Measurements from ENCODE around the gene CPB1. TPM values are rescaled to one million over a fixed set of nuclear protein-coding genes. Genes with fewer than 3 reads are reported as not detected.
"Not testable (repeated sequence)": the region's sequence is repeated elsewhere in the genome, so short reads cannot be mapped to it uniquely, and the experiment has no call there.

The CPB1 gene
- not detected for polyA plus RNA-seq

DNA sequence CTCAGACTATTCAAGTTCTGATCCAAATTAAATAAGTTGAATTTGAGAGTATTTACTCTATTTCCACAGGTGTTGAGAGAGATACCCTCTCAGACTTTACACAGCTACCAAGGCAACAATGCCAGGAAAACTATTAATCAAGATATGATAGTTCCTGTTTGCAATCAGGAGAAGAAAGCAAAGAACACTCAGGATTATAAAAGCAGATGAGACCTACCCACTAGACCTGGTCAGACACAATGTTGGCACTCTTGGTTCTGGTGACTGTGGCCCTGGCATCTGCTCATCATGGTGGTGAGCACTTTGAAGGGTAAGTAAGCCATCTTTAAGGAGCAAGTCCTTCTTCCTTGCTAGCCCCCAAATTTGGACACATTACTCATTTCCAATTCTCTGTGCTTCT, at the start of gene CPB1:
Gene CPB1 (plus strand): TSS at position 227 of the 400 bp plus-strand sequence. CDS start 13 bp downstream, at position 240.
- H3K9me3 Mint-ChIP-seq: peaks cover 0 to 6% (median 0%) of the 10 kb centered on the region in 6 donors
- DNase-seq: no peak
- H3K27me3 Mint-ChIP-seq (ENCODE audit: low read depth in 3 of 3): peaks cover 0 to 10% (median 1%) of the 10 kb centered on the region in 3 donors
- H3K36me3 Mint-ChIP-seq: no peaks in the 10 kb centered on the region
- no peak within 1 kb of the TSS for H3K4me3 Mint-ChIP-seq
- no peaks in the 10 kb centered on the region for H3K4me1 Mint-ChIP-seq
- H3K27ac Mint-ChIP-seq: no peak within 1 kb of the TSS

DNA sequence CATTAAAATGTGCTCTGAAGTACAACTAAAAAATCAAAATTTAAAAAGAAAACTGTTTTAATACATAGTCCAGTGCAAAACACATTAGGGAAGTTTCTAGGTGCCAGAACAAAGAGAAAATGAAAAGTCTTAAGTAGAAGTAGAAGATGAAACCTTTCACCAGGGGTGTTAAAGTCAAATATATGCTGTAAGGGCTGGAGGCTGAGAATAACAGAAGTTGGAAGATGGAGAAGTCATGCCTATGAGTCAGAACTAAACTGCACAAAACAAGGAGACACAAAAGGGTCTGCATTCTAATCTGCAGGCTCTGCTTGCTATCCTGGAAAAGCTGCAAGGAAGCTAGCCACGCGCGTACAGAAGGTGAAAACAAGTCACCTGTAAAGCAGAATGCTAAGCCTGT, 48.7 kb upstream of the CPB1 start:
- H3K4me3 Mint-ChIP-seq: no peak overlapping the region

DNA sequence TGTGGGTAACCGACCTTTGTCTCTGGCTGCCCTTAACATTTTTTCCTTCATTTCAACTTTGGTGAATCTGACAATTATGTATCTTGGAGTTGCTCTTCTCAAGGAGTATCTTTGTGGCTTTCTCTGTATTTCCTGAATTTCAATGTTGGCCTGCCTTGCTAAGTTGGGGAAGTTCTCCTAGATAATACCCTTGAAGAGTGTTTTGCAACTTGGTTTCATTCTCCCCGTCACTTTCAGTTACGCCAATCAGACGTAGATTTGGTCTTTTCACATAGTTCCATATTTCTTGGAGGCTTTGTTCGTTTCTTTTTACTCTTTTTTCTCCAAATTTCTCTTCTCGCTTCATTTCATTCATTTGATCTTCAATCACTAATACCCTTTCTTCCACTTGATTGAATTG, 42.6 kb upstream of the CPB1 start:
- H3K27ac Mint-ChIP-seq; DNase-seq; H3K36me3 Mint-ChIP-seq; H3K4me1 Mint-ChIP-seq; H3K4me3 Mint-ChIP-seq; H3K9me3 Mint-ChIP-seq; H3K27me3 Mint-ChIP-seq (ENCODE audit: low read depth in 3 of 3): not testable (repeated sequence)

More for the DNA sequence above, 48.7 kb upstream of the CPB1 start:
- H3K27me3 Mint-ChIP-seq (ENCODE audit: low read depth in 3 of 3): no peaks in the 10 kb centered on the region
- no peaks in the 10 kb centered on the region for H3K4me1 Mint-ChIP-seq
- no peak for DNase-seq
- H3K9me3 Mint-ChIP-seq: peaks cover 0 to 7% (median 0%) of the 10 kb centered on the region in 6 donors
- no peaks in the 10 kb centered on the region for H3K36me3 Mint-ChIP-seq
- no peak overlapping the region for H3K27ac Mint-ChIP-seq

DNA sequence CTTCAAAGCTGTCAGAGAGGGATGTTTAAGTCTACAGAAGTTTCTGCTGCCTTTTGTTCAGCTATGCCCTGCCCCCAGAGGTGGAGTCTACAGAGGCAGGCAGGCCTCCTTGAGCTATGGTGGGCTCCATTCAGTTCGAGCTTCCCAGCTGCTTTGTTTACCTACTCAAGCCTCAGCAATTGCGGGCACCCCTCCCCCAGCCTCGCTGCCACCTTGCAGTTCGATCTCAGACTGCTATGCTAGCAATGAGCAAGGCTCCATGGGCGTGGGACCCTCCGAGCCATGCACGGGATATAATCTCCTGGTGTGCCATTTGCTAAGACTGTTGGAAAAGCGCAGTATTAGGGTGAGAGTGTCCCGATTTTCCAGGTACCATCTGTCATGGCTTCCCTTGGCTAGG, 41.5 kb upstream of the CPB1 start:
- H3K4me1 Mint-ChIP-seq; H3K9me3 Mint-ChIP-seq; H3K4me3 Mint-ChIP-seq; DNase-seq; H3K36me3 Mint-ChIP-seq; H3K27me3 Mint-ChIP-seq (ENCODE audit: low read depth in 3 of 3); H3K27ac Mint-ChIP-seq: not testable (repeated sequence)

DNA sequence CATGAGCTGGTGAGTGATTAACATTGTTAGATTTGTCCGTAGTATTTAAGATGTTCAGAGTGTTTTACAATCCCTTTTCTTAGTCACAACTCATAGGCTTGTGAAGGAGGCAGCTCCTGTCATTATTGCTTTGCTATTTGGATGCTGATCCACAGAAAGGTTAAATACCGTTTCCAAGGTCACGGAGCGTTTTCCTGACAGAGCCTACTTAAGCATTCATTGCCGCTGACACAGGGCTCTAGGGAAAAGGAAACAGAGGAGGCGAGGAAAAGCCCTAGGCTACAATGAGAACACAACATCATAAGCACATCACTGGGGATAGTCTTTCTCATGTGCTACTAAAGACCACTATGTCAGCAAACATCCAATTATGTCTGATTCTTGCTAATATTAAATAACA, 38.5 kb upstream of the CPB1 start:
- H3K4me3 Mint-ChIP-seq: no peak overlapping the region
- H3K4me1 Mint-ChIP-seq: no peaks in the 10 kb centered on the region
- peaks cover 0 to 9% (median 0%) of the 10 kb centered on the region in 6 donors for H3K9me3 Mint-ChIP-seq
- H3K36me3 Mint-ChIP-seq: no peaks in the 10 kb centered on the region
- H3K27ac Mint-ChIP-seq: no peak overlapping the region
- H3K27me3 Mint-ChIP-seq (ENCODE audit: low read depth in 3 of 3): peaks cover 0 to 5% (median 0%) of the 10 kb centered on the region in 3 donors
- no peak for DNase-seq

DNA sequence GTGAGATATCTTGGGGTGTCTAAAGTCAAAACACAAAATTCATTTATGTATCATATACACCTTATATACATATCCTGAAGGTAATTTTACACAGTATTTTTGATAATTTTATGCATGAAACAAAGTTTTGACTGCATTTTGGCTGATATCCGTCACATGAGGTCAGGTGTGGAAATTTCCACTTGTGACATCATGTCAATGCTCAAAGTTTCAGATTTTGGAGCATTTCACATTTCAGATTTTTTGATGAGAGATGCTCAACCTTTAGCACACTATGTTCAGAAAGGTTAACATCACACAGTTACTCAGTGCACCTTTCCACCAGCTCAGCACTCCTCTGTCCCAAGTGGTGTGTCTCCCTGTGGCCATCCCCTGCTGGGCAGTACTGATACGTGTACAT, 37.7 kb upstream of the CPB1 start:
- DNase-seq: no peak
- no peak overlapping the region for H3K4me3 Mint-ChIP-seq
- peaks cover 0 to 3% (median 0%) of the 10 kb centered on the region in 3 donors for H3K27me3 Mint-ChIP-seq (ENCODE audit: low read depth in 3 of 3)
- H3K4me1 Mint-ChIP-seq: no peaks in the 10 kb centered on the region
- no peaks in the 10 kb centered on the region for H3K36me3 Mint-ChIP-seq
- peaks cover 0 to 9% (median 0%) of the 10 kb centered on the region in 6 donors for H3K9me3 Mint-ChIP-seq
- H3K27ac Mint-ChIP-seq: no peak overlapping the region

DNA sequence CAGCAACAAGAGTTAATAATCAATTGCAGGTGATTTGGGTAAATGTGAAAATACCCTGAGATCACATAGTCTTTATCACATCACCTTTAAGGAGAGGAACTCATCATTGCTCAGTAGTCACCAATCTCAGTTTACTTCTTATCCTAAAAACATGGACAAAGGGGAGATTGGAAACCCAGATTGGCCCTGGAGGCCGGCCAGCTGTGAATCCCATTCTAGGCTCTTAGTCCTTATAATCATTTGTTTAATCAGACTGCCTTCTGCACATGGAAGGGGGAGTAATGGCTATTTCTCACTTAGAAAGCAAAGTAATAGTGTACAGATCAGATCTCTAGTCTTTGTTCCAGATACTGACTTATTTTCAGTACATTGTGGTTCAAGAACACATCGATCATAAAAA, 37.2 kb upstream of the CPB1 start:
- no peak for DNase-seq
- H3K36me3 Mint-ChIP-seq: no peaks in the 10 kb centered on the region
- no peak overlapping the region for H3K27ac Mint-ChIP-seq
- no peak overlapping the region for H3K4me3 Mint-ChIP-seq
- H3K9me3 Mint-ChIP-seq: peaks cover 0 to 9% (median 0%) of the 10 kb centered on the region in 6 donors
- no peaks in the 10 kb centered on the region for H3K4me1 Mint-ChIP-seq
- H3K27me3 Mint-ChIP-seq (ENCODE audit: low read depth in 3 of 3): peaks cover 0 to 3% (median 1%) of the 10 kb centered on the region in 3 donors

DNA sequence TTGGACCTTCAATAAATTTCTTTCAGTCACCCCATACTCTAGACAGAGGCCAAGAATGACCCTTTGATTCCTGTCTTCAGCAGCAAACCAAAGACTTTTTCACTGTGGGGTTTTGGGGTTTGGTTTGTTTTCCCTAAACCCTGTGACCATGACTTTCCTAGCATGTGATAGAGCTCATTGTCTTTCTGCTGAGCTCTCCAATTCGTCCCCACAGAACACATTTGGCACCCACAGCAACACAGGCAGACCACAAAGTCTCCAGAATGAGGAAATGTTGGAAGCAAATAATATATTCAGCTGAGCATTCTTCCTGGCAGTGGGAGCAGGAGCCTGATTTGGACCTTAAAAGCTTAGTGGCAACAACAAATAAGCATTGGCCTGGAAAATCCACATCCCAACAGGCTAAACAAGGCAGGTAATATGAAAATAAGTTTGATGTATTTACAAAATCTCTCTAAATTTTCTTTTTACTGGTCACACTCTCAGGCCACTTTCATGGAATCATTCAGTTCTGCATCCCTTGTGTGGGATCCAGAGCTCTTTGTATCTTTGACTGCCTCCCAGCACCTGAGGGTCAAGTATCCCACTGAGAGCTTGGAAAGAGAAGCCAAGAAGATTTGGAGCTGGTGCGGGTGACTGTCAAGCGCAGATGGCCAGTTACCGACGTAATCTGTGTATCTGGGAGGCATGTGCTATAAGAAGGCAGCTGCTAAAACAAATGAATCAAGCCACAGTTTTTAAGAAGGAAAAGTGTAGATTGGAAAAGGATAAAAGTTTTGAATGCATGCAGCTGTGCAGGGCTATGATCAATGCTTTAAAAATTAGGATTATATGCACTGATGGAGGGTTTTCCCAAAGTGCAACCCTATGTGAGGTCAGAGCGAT, 36.5 kb upstream of the CPB1 start:
- H3K4me1 Mint-ChIP-seq: no peaks in the 10 kb centered on the region
- H3K9me3 Mint-ChIP-seq: peaks cover 0 to 9% (median 0%) of the 10 kb centered on the region in 6 donors
- peaks cover 0 to 3% (median 1%) of the 10 kb centered on the region in 3 donors for H3K27me3 Mint-ChIP-seq (ENCODE audit: low read depth in 3 of 3)
- no peak for DNase-seq
- H3K27ac Mint-ChIP-seq: no peak overlapping the region
- H3K36me3 Mint-ChIP-seq: no peaks in the 10 kb centered on the region
- H3K4me3 Mint-ChIP-seq: no peak overlapping the region

DNA sequence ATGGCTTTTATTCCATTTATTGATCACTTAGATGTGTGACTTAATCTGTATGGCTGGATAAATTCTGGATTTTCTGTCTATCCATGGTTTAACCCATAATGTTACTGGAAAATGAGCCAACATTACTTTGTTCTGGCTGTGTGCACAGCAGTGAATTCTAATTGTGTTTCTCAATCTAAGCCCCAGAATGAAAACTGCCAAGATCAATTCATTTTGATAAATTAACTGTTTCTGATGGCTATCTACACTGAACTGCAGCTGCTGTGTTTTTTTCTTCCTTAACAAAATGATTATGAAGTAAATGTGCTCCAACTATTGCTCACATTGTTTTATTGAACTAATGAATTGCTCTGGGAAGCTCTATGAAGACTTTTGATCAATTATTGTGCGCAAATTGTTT, 35.7 kb upstream of the CPB1 start:
- no peak overlapping the region for H3K27ac Mint-ChIP-seq
- H3K36me3 Mint-ChIP-seq: no peaks in the 10 kb centered on the region
- H3K4me1 Mint-ChIP-seq: no peaks in the 10 kb centered on the region
- no peak overlapping the region for H3K4me3 Mint-ChIP-seq
- DNase-seq: no peak
- H3K27me3 Mint-ChIP-seq (ENCODE audit: low read depth in 3 of 3): peaks cover 0 to 3% (median 2%) of the 10 kb centered on the region in 3 donors
- peaks cover 0 to 9% (median 0%) of the 10 kb centered on the region in 6 donors for H3K9me3 Mint-ChIP-seq

DNA sequence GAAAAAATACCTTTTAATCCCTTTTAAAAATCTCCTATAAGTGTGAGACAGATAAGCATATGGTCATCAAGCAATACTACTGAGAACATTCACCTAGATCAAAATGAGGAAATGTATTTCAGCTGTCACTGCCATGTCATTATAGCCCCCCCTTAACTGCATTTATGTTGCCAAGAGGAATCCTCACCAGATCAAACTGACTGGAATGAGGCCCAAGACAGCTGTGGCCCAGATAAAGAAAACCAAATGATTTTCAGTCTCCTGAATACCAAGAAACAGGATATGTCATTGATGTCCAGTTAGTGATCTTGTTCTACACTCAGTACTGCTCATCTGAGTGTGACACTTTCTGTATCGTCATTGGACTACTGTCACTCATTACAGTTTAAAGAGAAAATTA, 35.1 kb upstream of the CPB1 start:
- no peak for DNase-seq
- Mint-ChIP-seq H3K27me3 (ENCODE audit: low read depth in 3 of 3) (peaks cover 0 to 3% (median 2%) of the 10 kb centered on the region in 3 donors), H3K36me3 (no peaks in the 10 kb centered on the region), H3K9me3 (peaks cover 0 to 9% (median 0%) of the 10 kb centered on the region in 6 donors), H3K4me1 (no peaks in the 10 kb centered on the region), H3K27ac (no peak overlapping the region), H3K4me3 (no peak overlapping the region)

DNA sequence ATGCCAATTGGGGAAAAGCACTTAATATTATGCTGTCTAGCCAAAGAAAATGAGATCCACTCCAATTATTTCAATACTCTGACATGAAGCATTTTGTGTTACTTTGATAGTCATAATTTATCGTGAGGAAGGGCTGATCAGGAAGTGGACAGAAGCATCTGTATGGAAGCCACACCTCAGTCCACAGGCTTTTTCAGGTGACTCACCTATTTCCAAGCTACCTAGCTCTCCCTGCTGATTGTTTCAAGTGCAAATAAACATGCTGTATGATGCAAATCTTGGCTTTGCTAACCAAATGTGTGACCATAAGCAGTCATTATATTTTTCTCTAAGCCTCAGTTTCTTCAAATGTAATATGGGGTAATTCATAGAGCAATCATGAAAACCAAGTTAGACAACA, 30.8 kb upstream of the CPB1 start:
- peaks cover 0 to 3% (median 2%) of the 10 kb centered on the region in 3 donors for H3K27me3 Mint-ChIP-seq (ENCODE audit: low read depth in 3 of 3)
- H3K4me1 Mint-ChIP-seq: no peaks in the 10 kb centered on the region
- peaks cover 0 to 8% (median under 1%) of the 10 kb centered on the region in 6 donors for H3K9me3 Mint-ChIP-seq
- H3K36me3 Mint-ChIP-seq: no peaks in the 10 kb centered on the region
- no peak overlapping the region for H3K27ac Mint-ChIP-seq
- no peak overlapping the region for H3K4me3 Mint-ChIP-seq
- DNase-seq: no peak

DNA sequence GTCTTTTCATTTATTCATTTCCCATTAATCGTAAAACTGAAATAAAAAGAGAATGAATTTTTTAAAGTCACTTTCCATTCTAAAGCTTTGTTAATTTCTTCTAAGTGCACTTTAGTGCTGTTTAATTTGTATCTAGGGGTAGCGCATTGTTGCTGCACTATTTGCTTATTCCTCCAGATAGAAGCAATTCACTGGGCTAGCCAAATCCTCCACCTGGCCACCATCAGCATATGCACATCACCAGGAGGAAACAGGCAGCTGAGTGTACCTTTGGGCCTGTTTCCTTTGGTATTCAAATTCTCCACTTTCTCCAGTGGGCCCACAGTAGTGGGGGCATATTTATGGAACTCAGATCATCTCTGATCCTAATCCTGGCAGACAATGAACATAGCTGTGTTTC, 29.8 kb upstream of the CPB1 start:
- H3K4me3 Mint-ChIP-seq: no peak overlapping the region
- DNase-seq: no peak
- peaks cover 0 to 3% (median 2%) of the 10 kb centered on the region in 3 donors for H3K27me3 Mint-ChIP-seq (ENCODE audit: low read depth in 3 of 3)

DNA sequence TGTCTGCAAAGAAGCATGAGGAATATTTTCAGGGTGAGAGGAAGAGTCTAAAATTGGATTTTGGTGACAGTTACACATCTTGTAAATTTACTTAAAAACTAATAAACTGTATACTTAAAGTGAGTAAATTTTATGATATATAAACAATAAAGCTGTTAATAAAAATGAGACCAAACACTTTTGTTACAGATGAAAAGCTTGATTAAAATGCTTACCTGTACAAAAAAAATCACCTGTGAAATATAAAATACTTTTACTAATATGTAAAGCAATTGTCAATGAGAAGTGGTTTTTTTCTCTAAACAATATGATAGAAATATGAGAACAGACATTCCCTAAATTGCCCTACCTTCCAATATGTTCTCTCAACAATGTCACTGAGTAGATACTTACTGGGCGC, 27.2 kb upstream of the CPB1 start:
- Mint-ChIP-seq H3K36me3 (no peaks in the 10 kb centered on the region), H3K9me3 (peaks cover 0 to 11% (median under 1%) of the 10 kb centered on the region in 6 donors), H3K4me1 (no peaks in the 10 kb centered on the region), H3K4me3 (no peak overlapping the region), H3K27me3 (ENCODE audit: low read depth in 3 of 3) (peaks cover 0 to 3% (median 1%) of the 10 kb centered on the region in 3 donors), H3K27ac (no peak overlapping the region)
- no peak for DNase-seq

More for the DNA sequence above, 29.8 kb upstream of the CPB1 start:
- no peak overlapping the region for H3K27ac Mint-ChIP-seq
- H3K36me3 Mint-ChIP-seq: no peaks in the 10 kb centered on the region
- H3K4me1 Mint-ChIP-seq: no peaks in the 10 kb centered on the region
- peaks cover 0 to 11% (median under 1%) of the 10 kb centered on the region in 6 donors for H3K9me3 Mint-ChIP-seq

DNA sequence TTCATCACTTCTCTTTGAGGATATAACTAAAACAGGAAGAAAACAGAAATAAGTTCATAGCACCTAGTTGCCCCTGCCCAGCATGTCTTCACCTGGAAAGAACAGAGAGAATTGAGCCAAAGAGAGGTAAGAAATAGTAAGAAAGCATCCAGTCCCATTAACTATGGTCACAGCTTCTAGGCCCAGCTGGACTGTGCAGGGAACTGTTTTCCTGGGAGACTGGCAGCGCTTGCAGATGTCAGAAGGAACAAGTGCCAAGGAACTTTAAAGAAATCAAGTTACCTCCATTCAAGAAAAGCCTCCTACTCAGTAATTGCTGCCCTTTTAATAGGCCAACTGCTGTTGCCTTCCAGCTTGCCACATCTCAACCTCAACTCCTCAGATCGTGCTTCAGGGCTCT, 17.8 kb upstream of the CPB1 start:
- no peaks in the 10 kb centered on the region for H3K9me3 Mint-ChIP-seq
- H3K36me3 Mint-ChIP-seq: no peaks in the 10 kb centered on the region
- no peak for DNase-seq
- H3K27me3 Mint-ChIP-seq (ENCODE audit: low read depth in 3 of 3): peaks cover 0 to 2% (median 0%) of the 10 kb centered on the region in 3 donors
- H3K27ac Mint-ChIP-seq: no peak overlapping the region
- no peaks in the 10 kb centered on the region for H3K4me1 Mint-ChIP-seq
- no peak overlapping the region for H3K4me3 Mint-ChIP-seq

All from immature natural killer cell (primary cell).